NCI-H510A treated with DMSO at 0.1 percent for 48 hours (cell line): ENCODE results near the gene ANKRD65.
A peak's percentile ranks its signal among the peaks of the same experiment; 100 is the strongest.
"Not testable (repeated sequence)": the region's sequence is repeated elsewhere in the genome, so short reads cannot be mapped to it uniquely, and the experiment has no call there.

Source experiments
- DNase-seq: peaks from one replicate; lab custom pipeline; 2025; lab: John Stamatoyannopoulos, UW

The ANKRD65 gene

GRCh38 chr1:1393428-1393827 lies 27.6 kb downstream of the ANKRD65 start:
- DNase-seq = no peak

GRCh38 chr1:1393014-1393413 lies 28.1 kb downstream of the ANKRD65 start:
- DNase-seq = no peak

GRCh38 chr1:1391225-1391624 lies 29.9 kb downstream of the ANKRD65 start:
- DNase-seq = no peak

DNA sequence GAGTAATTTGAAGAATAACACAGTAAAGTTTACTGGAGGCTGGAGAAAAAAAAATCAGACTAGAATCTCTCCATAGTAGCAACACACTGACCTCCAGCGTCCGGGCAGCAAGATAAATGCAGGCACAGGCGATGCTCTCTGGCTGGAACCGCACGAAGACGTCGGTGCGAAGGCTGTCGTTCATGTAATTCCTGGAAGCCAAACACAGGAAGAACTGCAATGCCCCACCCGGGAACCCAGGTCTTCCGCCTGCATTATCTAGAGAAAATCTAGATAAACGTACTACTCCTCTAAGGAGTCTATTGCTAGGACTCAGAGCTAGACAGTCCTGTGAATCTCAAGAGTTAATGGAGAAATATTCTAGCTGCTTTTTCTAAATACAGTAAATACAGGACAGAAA lies 30.4 kb downstream of the ANKRD65 start:
- DNase-seq = no peak

DNA sequence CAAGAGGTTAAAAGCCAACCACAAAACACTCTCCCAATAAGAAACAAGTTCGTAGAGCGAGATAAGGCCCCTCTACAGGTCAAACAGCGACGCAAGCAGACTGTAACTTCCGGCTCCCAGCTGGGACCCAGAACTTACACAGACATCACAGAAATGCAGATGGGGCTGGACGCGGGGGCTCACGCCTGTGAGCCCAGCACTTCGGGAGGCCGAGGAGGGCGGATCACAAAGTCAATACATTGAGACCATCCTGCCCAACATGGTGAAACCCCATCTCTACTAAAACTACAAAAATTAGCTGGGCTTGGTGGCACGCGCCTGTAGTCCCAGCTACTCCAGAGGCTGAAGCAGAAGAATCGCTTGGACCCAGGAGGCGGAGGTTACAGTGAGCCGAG lies 33.0 kb downstream of the ANKRD65 start:
- DNase-seq = no peak

- no peak for DNase-seq
These were observed 33.7 kb downstream of the ANKRD65 start for GRCh38 chr1:1387098-1388077.

- DNase-seq = no peak
These were observed 35.1 kb downstream of the ANKRD65 start for GRCh38 chr1:1385931-1386330.

DNA sequence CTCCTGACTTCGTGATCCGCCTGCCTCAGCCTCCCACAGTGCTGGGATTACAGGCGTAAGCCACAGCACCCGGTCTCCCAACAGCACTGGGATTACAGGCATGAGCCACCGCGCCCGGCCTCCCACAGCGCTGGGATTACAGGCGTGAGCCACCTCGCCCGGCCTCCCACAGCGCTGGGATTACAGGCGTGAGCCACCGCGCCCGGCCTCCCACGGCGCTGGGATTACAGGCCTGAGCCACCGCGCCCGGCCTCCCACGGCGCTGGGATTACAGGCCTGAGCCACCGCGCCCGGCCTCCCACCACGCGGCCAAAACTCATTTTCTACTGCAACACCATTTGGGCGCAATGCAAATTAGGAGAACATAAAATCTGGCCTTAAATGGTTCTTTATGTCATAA lies 35.7 kb downstream of the ANKRD65 start:
- DNase-seq = not testable (repeated sequence)

GRCh38 chr1:1381294-1381693 lies 39.8 kb downstream of the ANKRD65 start:
- DNase-seq = no peak

DNA sequence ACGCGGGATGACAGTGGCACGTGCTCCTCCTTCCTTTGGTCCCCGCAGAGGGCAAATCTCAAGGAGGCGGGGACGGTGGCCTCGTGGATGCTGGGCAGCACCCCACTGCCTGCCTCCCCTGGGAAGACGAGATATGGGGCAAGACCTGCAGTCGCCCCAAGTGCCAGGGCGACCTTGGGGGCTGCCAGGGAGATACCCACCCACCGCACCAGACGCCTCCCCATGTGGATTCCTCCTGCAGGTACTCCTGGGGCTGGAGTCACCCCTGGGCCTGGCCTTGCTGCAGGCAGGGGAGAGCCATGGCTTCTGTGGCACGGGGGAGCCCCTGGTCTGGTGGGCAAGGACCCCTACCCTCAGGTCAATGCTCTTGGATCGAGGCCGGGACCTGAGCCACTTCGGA lies 40.2 kb downstream of the ANKRD65 start:
- no peak for DNase-seq

GRCh38 chr1:1377540-1378205 lies 43.4 kb downstream of the ANKRD65 start:
- no peak for DNase-seq

DNA sequence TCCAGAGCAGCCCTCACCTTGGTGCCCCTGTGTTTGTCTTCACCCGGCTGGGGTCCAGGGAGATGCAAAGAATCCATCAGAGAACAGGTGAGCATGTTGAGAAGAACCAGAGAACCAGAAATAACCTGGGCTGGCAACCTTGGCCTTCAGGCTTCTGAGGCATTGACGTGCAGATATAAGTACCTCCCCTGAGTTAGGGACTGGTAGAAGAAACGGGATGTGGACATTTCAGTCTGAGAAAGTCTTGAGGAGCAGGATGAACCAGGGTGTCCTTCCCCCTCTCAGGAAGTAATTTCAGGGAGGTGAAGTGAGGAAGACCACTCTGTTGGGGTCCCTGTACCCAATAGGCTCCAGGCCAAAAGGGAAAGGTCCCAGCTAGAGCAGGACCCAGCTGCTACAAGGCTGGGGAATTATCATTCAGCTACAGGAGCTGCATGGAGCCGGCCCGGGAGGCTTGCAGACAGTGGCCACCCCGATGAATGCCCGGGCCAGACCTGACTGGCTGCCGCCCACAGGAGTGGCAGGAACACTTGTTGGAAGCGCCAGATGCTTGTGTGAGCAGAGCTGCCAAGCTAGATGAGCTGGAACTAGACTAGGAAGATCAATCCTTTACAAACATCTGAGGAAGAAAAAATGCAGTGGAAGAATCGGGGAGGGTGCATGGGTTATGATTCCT lies 44.4 kb downstream of the ANKRD65 start:
- no peak for DNase-seq

GRCh38 chr1:1374929-1375662 lies 46.0 kb downstream of the ANKRD65 start, which contains the start of gene AURKAIP1:
AURKAIP1 (minus strand) TSS chr1:1375207; CDS start chr1:1374756, 451 bp downstream.
- DNase-seq = peak; percentile 100

GRCh38 chr1:1374589-1374928 lies 46.5 kb downstream of the ANKRD65 start:
- DNase-seq = no peak

GRCh38 chr1:1373815-1374588 lies 47.1 kb downstream of the ANKRD65 start:
- no peak for DNase-seq

- DNase-seq = no peak
These were observed 47.8 kb downstream of the ANKRD65 start for GRCh38 chr1:1373051-1373814.

- DNase-seq = peak; percentile 79
These were observed 49.0 kb downstream of the ANKRD65 start for GRCh38 chr1:1371746-1372711.

GRCh38 chr1:1371364-1371745 lies 49.7 kb downstream of the ANKRD65 start:
- DNase-seq = no peak

- DNase-seq = no peak
These were observed 50.2 kb downstream of the ANKRD65 start for GRCh38 chr1:1370771-1371300.
